A673 (cell line): ENCODE data around the gene CEP112. TPM values are rescaled to one million over a fixed set of nuclear protein-coding genes. Genes with fewer than 3 reads are reported as not detected.

Experiments
- BruUV-seq: library from RNA; stranded (reverse); fragments of 400-500 nt; replicated peaks from 2 replicates; lab custom pipeline; 2021; lab: Mats Ljungman, UMichigan
- CTCF ChIA-PET: fragments of 300-600 bp; sonication (Branson Sonifier 250); formaldehyde crosslinking; loops from one replicate; lab custom pipeline; 2022; ENCODE audit warnings: antibody characterized with exemption; lab: Charles Lee
- POLR2A ChIA-PET: fragments of 300-600 bp; sonication (Branson Sonifier 250); formaldehyde crosslinking; loops from one replicate; lab custom pipeline; 2022; ENCODE audit warnings: antibody characterized with exemption; ENCODE audit not compliant: low non-redundant PET; lab: Charles Lee
- DNase-seq: peaks from one replicate; pipeline ENCODE4 v3.0.0-alpha.2; 2015; ENCODE audit warnings: low spot score
- H3K27ac ChIP-seq: fragments of 200-600 bp; sonication (generic); 2 replicates; pipeline ENCODE4 v1.5.1; 2016; ENCODE audit warnings: mixed run types, low read depth, mild to moderate bottlenecking, mixed read lengths, antibody characterized with exemption, low read length; ENCODE audit not compliant: poor library complexity, severe bottlenecking
- H3K27me3 ChIP-seq: fragments of 200-600 bp; sonication (generic); replicated peaks from 2 replicates; pipeline ENCODE4 v1.6.1; 2017; ENCODE audit warnings: mixed run types, low read depth, mild to moderate bottlenecking, mixed read lengths, antibody characterized with exemption, low read length; ENCODE audit not compliant: insufficient read depth, poor library complexity
- H3K36me3 ChIP-seq: fragments of 200-600 bp; sonication (generic); 2 replicates; pipeline ENCODE4 v1.6.1; 2016; ENCODE audit warnings: mixed run types, mild to moderate bottlenecking, mixed read lengths, antibody characterized with exemption, low read length; ENCODE audit not compliant: insufficient read depth, poor library complexity, severe bottlenecking
- H3K4me1 ChIP-seq: fragments of 200-600 bp; sonication (generic); 2 replicates; pipeline ENCODE4 v1.6.1; 2017; ENCODE audit warnings: mixed run types, mild to moderate bottlenecking, mixed read lengths, antibody characterized with exemption, low read length; ENCODE audit not compliant: insufficient read depth, poor library complexity, severe bottlenecking
- H3K4me3 ChIP-seq: fragments of 200-600 bp; sonication (generic); 2 replicates; pipeline ENCODE4 v1.5.1; 2016; ENCODE audit warnings: low read depth, mixed run types, mild to moderate bottlenecking, mixed read lengths, low read length; ENCODE audit not compliant: poor library complexity, severe bottlenecking
- H3K9me3 ChIP-seq: fragments of 200-600 bp; sonication (generic); 2 replicates; pipeline ENCODE4 v1.6.1; 2016; ENCODE audit warnings: mixed run types, low read depth, mild to moderate bottlenecking, mixed read lengths, antibody characterized with exemption, low read length; ENCODE audit not compliant: poor library complexity, severe bottlenecking
- EZH2 ChIP-seq: fragments of 200-600 bp; sonication (generic); IDR thresholded peaks from 2 replicates; pipeline ENCODE4 v1.6.1; 2017; ENCODE audit warnings: borderline replicate concordance, low read depth, mild to moderate bottlenecking, mixed read lengths, antibody characterized with exemption, low read length; ENCODE audit not compliant: poor library complexity, severe bottlenecking
- intact Hi-C: fragments of 100-400 bp; cut with micrococcal nuclease; formaldehyde crosslinking; loops from one replicate; pipeline ENCODE4 v1.10.0; 2022; ENCODE audit not compliant: unreplicated experiment
- total RNA-seq: library from RNA; stranded (reverse); gene quantifications from 2 replicates; pipeline ENCODE4 v1.2.3, GENCODE V29; 2021
- TF ChIP-seq, protein P1 (sequence below): fragments of 300-800, 200-600 bp; sonication (generic); conservative IDR thresholded peaks from 2 replicates; pipeline ENCODE4 v1.5.1; 2017; ENCODE audit warnings: low read depth, mild to moderate bottlenecking, antibody characterized with exemption, low read length, moderate library complexity, mixed read lengths

The CEP112 gene
- total RNA-seq, 1 experiment from 2014 or later, result 27.2 TPM

GRCh38 chr17:65772989-65773388 lies 418.9 kb downstream of the CEP112 start:
- DNase-seq, result no peak
- ChIA-PET POLR2A (no interaction called here), CTCF (no interaction called here)
- no TSS peak for BruUV-seq
- TF ChIP-seq EZH2, result no peak
- TF ChIP-seq, protein P1, sequence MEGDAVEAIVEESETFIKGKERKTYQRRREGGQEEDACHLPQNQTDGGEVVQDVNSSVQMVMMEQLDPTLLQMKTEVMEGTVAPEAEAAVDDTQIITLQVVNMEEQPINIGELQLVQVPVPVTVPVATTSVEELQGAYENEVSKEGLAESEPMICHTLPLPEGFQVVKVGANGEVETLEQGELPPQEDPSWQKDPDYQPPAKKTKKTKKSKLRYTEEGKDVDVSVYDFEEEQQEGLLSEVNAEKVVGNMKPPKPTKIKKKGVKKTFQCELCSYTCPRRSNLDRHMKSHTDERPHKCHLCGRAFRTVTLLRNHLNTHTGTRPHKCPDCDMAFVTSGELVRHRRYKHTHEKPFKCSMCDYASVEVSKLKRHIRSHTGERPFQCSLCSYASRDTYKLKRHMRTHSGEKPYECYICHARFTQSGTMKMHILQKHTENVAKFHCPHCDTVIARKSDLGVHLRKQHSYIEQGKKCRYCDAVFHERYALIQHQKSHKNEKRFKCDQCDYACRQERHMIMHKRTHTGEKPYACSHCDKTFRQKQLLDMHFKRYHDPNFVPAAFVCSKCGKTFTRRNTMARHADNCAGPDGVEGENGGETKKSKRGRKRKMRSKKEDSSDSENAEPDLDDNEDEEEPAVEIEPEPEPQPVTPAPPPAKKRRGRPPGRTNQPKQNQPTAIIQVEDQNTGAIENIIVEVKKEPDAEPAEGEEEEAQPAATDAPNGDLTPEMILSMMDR, result no peak
- Histone ChIP-seq H3K27me3 (no peaks in the 10 kb centered on the region), H3K4me1 (no peaks in the 10 kb centered on the region), H3K4me3 (no peak overlapping the region), H3K36me3 (no peaks in the 10 kb centered on the region), H3K27ac (no peak overlapping the region), H3K9me3 (no peaks in the 10 kb centered on the region)
- intact Hi-C loops, result no loop called here

DNA sequence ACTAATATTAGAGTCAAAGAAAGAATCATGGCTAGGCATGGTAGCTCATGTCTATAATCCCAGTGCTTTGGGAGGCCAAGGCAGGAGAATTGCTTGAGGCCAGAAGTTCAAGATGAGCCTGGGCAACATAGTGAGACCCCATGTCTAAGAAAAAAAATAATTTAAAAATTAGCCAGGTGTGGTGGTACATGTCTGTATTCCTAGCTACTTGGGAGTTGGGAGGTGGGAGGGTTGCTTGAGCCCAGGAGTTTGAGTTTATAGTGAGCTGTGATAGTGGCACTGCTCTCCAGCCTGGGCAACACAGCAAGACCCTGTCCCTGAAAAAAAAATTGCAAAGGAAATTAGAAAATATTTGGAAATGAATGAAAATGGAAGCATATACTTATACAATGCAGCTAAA lies 420.2 kb downstream of the CEP112 start:
- H3K4me3 ChIP-seq, result no peak overlapping the region
- H3K27me3 ChIP-seq, result no peaks in the 10 kb centered on the region
- TF ChIP-seq, protein P1, result no peak
- TF ChIP-seq EZH2, result no peak
- BruUV-seq, result no TSS peak
- no peaks in the 10 kb centered on the region for H3K4me1 ChIP-seq
- H3K9me3 ChIP-seq, result no peaks in the 10 kb centered on the region
- POLR2A ChIA-PET, result no interaction called here
- H3K36me3 ChIP-seq, result no peaks in the 10 kb centered on the region
- no peak overlapping the region for H3K27ac ChIP-seq
- DNase-seq, result no peak
- intact Hi-C loops, result no loop called here
- CTCF ChIA-PET, result no interaction called here

GRCh38 chr17:65763786-65764185 lies 428.1 kb downstream of the CEP112 start:
- Histone ChIP-seq H3K9me3 (no peaks in the 10 kb centered on the region), H3K36me3 (no peaks in the 10 kb centered on the region), H3K4me3 (no peak overlapping the region), H3K27me3 (no peaks in the 10 kb centered on the region), H3K4me1 (no peaks in the 10 kb centered on the region), H3K27ac (no peak overlapping the region)
- POLR2A ChIA-PET, result no interaction called here
- intact Hi-C loops, result no loop called here
- CTCF ChIA-PET, result no interaction called here
- no peak for DNase-seq
- BruUV-seq, result no TSS peak
- no peak for TF ChIP-seq EZH2
- TF ChIP-seq, protein P1, result no peak
